H9 (cell line): Measurements from ENCODE around the gene DNAJC1. TPM values are rescaled to one million over a fixed set of nuclear protein-coding genes. Genes with fewer than 3 reads are reported as not detected.

Source experiments
- DNase-seq: peaks from one replicate; pipeline ENCODE4 v3.0.0-alpha.2; 2017
- H2AFZ ChIP-seq: one replicate; pipeline ENCODE4 v1.6.1; 2013; ENCODE audit warnings: mild to moderate bottlenecking, low read length, control low read depth, moderate library complexity
- H2AK5ac ChIP-seq: 2 replicates; pipeline ENCODE4 v1.6.1; 2013; ENCODE audit warnings: low read length, control low read depth, mixed read lengths; ENCODE audit not compliant: insufficient read length
- H2BK120ac ChIP-seq: one replicate; pipeline ENCODE4 v1.6.1; 2013; ENCODE audit warnings: low read depth, mild to moderate bottlenecking, low read length, control low read depth, inconsistent platforms; ENCODE audit not compliant: poor library complexity, severe bottlenecking
- H2BK12ac ChIP-seq: 2 replicates; pipeline ENCODE4 v1.6.1; 2013; ENCODE audit warnings: low read length, control low read depth, mixed read lengths, low read depth; ENCODE audit not compliant: insufficient read length
- H2BK15ac ChIP-seq: 2 replicates; pipeline ENCODE4 v1.6.1; 2013; ENCODE audit warnings: low read depth, low read length, control low read depth
- H2BK20ac ChIP-seq: one replicate; pipeline ENCODE4 v1.6.1; 2013; ENCODE audit warnings: low read depth, mild to moderate bottlenecking, low read length, control low read depth, inconsistent platforms; ENCODE audit not compliant: poor library complexity, severe bottlenecking
- H2BK5ac ChIP-seq: 2 replicates; pipeline ENCODE4 v1.6.1; 2013; ENCODE audit warnings: low read length, control low read depth, mixed read lengths; ENCODE audit not compliant: insufficient read length
- H3K14ac ChIP-seq: 2 replicates; pipeline ENCODE4 v1.6.1; 2013; ENCODE audit warnings: low read length, control low read depth; ENCODE audit not compliant: insufficient read depth
- H3K18ac ChIP-seq: 2 replicates; pipeline ENCODE4 v1.6.1; 2013; ENCODE audit warnings: low read depth, mild to moderate bottlenecking, mixed read lengths, low read length, control low read depth; ENCODE audit not compliant: insufficient read length
- H3K23ac ChIP-seq: 2 replicates; pipeline ENCODE4 v1.6.1; 2013; ENCODE audit warnings: low read length, control low read depth, mixed read lengths, low read depth; ENCODE audit not compliant: insufficient read length
- H3K23me2 ChIP-seq: 2 replicates; pipeline ENCODE4 v1.6.1; 2013; ENCODE audit warnings: low read depth, mild to moderate bottlenecking, mixed read lengths, low read length, control low read depth; ENCODE audit not compliant: insufficient read length, poor library complexity, severe bottlenecking
- H3K27ac ChIP-seq: 2 replicates; pipeline ENCODE4 v1.5.1; 2013; ENCODE audit warnings: low read length, control low read depth, mixed read lengths, low read depth; ENCODE audit not compliant: insufficient read length
- H3K27me3 ChIP-seq: 2 replicates; pipeline ENCODE4 v1.6.1; 2013; ENCODE audit warnings: low read length, control low read depth, inconsistent platforms; ENCODE audit not compliant: insufficient read depth
- H3K4ac ChIP-seq: 2 replicates; pipeline ENCODE4 v1.6.1; 2013; ENCODE audit warnings: low read depth, mild to moderate bottlenecking, control low read depth, inconsistent platforms, low read length, moderate library complexity
- H3K4me1 ChIP-seq: 2 replicates; pipeline ENCODE4 v1.6.1; 2013; ENCODE audit warnings: low read length, control low read depth, inconsistent platforms; ENCODE audit not compliant: insufficient read depth
- H3K4me2 ChIP-seq: 2 replicates; pipeline ENCODE4 v1.6.1; 2013; ENCODE audit warnings: low read length, control low read depth, mixed read lengths; ENCODE audit not compliant: insufficient read length, insufficient read depth
- H3K56ac ChIP-seq: 2 replicates; pipeline ENCODE4 v1.6.1; 2013; ENCODE audit warnings: low read depth, mild to moderate bottlenecking, mixed read lengths, low read length, control low read depth; ENCODE audit not compliant: insufficient read length
- H3K79me1 ChIP-seq: 2 replicates; pipeline ENCODE4 v1.6.1; 2013; ENCODE audit warnings: low read depth, mild to moderate bottlenecking, moderate library complexity, low read length, control low read depth, inconsistent platforms; ENCODE audit not compliant: insufficient read depth, poor library complexity, severe bottlenecking
- H3K79me2 ChIP-seq: 2 replicates; pipeline ENCODE4 v1.6.1; 2013; ENCODE audit warnings: low read length, control low read depth, inconsistent platforms; ENCODE audit not compliant: insufficient read depth
- H3K9ac ChIP-seq: 2 replicates; pipeline ENCODE4 v1.6.1; 2013; ENCODE audit warnings: low read length, control low read depth, mixed read lengths; ENCODE audit not compliant: insufficient read length; ENCODE audit errors: extremely low read depth
- H3K9me3 ChIP-seq: one replicate; pipeline ENCODE4 v1.6.1; 2013; ENCODE audit warnings: low read depth, low read length, inconsistent platforms; ENCODE audit not compliant: control insufficient read depth
- H3T11ph ChIP-seq: one replicate; pipeline ENCODE4 v1.6.1; 2013; ENCODE audit warnings: mild to moderate bottlenecking, low read length, control low read depth, inconsistent platforms
- H4K20me1 ChIP-seq: one replicate; pipeline ENCODE4 v1.6.1; 2013; ENCODE audit not compliant: control insufficient read depth, insufficient read length, insufficient read depth
- H4K5ac ChIP-seq: 2 replicates; pipeline ENCODE4 v1.6.1; 2013; ENCODE audit warnings: low read depth, mild to moderate bottlenecking, mixed read lengths, low read length, control low read depth; ENCODE audit not compliant: insufficient read length
- H4K8ac ChIP-seq: replicated peaks from 2 replicates; pipeline ENCODE4 v1.6.1; 2013; ENCODE audit warnings: low read length, control low read depth, mixed read lengths, low read depth; ENCODE audit not compliant: insufficient read length
- H4K91ac ChIP-seq: 2 replicates; pipeline ENCODE4 v1.6.1; 2013; ENCODE audit warnings: low read depth, mild to moderate bottlenecking, moderate library complexity, mixed read lengths, low read length, control low read depth; ENCODE audit not compliant: insufficient read length
- H3K27ac Mint-ChIP-seq, 3 experiments: 2 replicates in 2 of 3; 3 replicates in 1 of 3; pipeline ENCODE4 v1.8.0; 2020 to 2021; ENCODE audit warnings: mixed read lengths in 3 of 3, mild to moderate bottlenecking in 1 of 3, moderate library complexity in 1 of 3
- H3K27me3 Mint-ChIP-seq: 2 replicates; pipeline ENCODE4 v1.8.0; 2021; ENCODE audit warnings: low read depth, mild to moderate bottlenecking, moderate library complexity, mixed read lengths
- H3K36me3 Mint-ChIP-seq, 3 experiments: 2 replicates in 2 of 3; 3 replicates in 1 of 3; pipeline ENCODE4 v1.8.0; 2020 to 2021; ENCODE audit warnings: low read depth in 3 of 3, mixed read lengths in 3 of 3; ENCODE audit not compliant: insufficient read depth in 1 of 3
- H3K4me1 Mint-ChIP-seq, 2 experiments: 2 replicates each; pipeline ENCODE4 v1.8.0; 2020; ENCODE audit warnings: mixed read lengths in 2 of 2
- H3K4me3 Mint-ChIP-seq, 2 experiments: 2 replicates in 1 of 2; 3 replicates in 1 of 2; pipeline ENCODE4 v1.8.0; 2020 to 2021; ENCODE audit warnings: mild to moderate bottlenecking in 2 of 2, mixed read lengths in 2 of 2, moderate library complexity in 1 of 2
- H3K9me3 Mint-ChIP-seq, 2 experiments: 2 replicates in 1 of 2; 3 replicates in 1 of 2; pipeline ENCODE4 v1.8.0; 2020; ENCODE audit warnings: mild to moderate bottlenecking in 2 of 2, mixed read lengths in 2 of 2, moderate library complexity in 1 of 2
- CTCF ChIP-seq: fragments of 200-600 bp; sonication (generic); conservative IDR thresholded peaks from 3 replicates; pipeline ENCODE4 v1.8.0; 2021; ENCODE audit warnings: antibody characterized with exemption, mild to moderate bottlenecking
- WGBS: extraction: QIAGEN DNeasy Blood & Tissue Kit; methylation state at CpG from one replicate; pipeline ENCODE4 v1.1.7; 2013; ENCODE audit warnings: missing lambda C conversion rate, low lambda C conversion rate, mixed read lengths; ENCODE audit not compliant: insufficient read length; ENCODE audit errors: extremely low coverage; 5-methylcytosine and 5-hydroxymethylcytosine counted together
- total RNA-seq: library from RNA; stranded (reverse); gene quantifications from 2 replicates; pipeline ENCODE4 v1.2.1, GENCODE V29; 2021

The DNAJC1 gene
- total RNA-seq, 1 experiment from 2014 or later = 11.2 TPM

- Histone ChIP-seq H3K56ac (no peak overlapping the region), H3K4me2 (no peak overlapping the region), H3K27ac (no peak overlapping the region), H3K4ac (no peak overlapping the region), H2BK15ac (no peak overlapping the region), H3K9me3 (no peaks in the 10 kb centered on the region), H4K20me1 (no peaks in the 10 kb centered on the region), H3K79me1 (peaks cover 5% of the 10 kb centered on the region), H3K4me1 (no peaks in the 10 kb centered on the region; the same call in 1 of the 2 replicates), H3K9ac (no peak overlapping the region), H2BK20ac (no peak overlapping the region), H2BK120ac (no peak overlapping the region), H3T11ph (no peak overlapping the region), H2AFZ (no peak overlapping the region), H4K5ac (no peak overlapping the region), H3K23ac (no peak overlapping the region), H3K79me2 (no peaks in the 10 kb centered on the region), H4K8ac (no peak overlapping the region), H3K23me2 (no peaks in the 10 kb centered on the region), H2BK5ac (no peak overlapping the region), H2AK5ac (no peak overlapping the region), H3K18ac (no peak overlapping the region), H4K91ac (no peak overlapping the region), H3K27me3 (no peaks in the 10 kb centered on the region), H3K14ac (no peak overlapping the region), H2BK12ac (no peak overlapping the region)
- no peak for DNase-seq
- H3K9me3 Mint-ChIP-seq = no peaks in the 10 kb centered on the region
- no peak overlapping the region for H3K4me3 Mint-ChIP-seq
- TF ChIP-seq CTCF = no peak
- H3K27ac Mint-ChIP-seq = no peak overlapping the region
- peaks cover 11 to 12% of the 10 kb centered on the region in 2 experiments for H3K4me1 Mint-ChIP-seq
- peaks cover 11 to 42% (median 34%) of the 10 kb centered on the region in 3 experiments for H3K36me3 Mint-ChIP-seq
- WGBS = no CpG with 5 or more reads among the region's 2 CpGs
- no peaks in the 10 kb centered on the region for H3K27me3 Mint-ChIP-seq
These were observed 287.9 kb downstream of the DNAJC1 start for GRCh38 chr10:21715531-21716195.
